Brain microvascular endothelial cell (primary cell): ENCODE measurements around the gene PABPC1L.

Experiments
- DNase-seq: peaks from one replicate; pipeline ENCODE4 v3.0.0-alpha.2; 2020
- H3K27ac ChIP-seq: fragments of 250-450 bp; sonication (Bioruptor Pico); 2 replicates; pipeline ENCODE4 v1.5.1; 2020; ENCODE audit warnings: mild to moderate bottlenecking, moderate library complexity
- H3K27me3 ChIP-seq: fragments of 250-450 bp; sonication (Bioruptor Pico); replicated peaks from 2 replicates; pipeline ENCODE4 v1.5.1; 2020; ENCODE audit warnings: mild to moderate bottlenecking
- H3K36me3 ChIP-seq: fragments of 250-450 bp; sonication (Bioruptor Pico); replicated peaks from 2 replicates; pipeline ENCODE4 v1.5.1; 2020; ENCODE audit warnings: mild to moderate bottlenecking
- H3K4me3 ChIP-seq: 2 replicates; pipeline ENCODE4 v1.5.1; 2011; ENCODE audit warnings: low read depth, mild to moderate bottlenecking, control low read depth, low read length, moderate library complexity
- in situ Hi-C: cut with HindIII; loops from 2 replicates; pipeline ENCODE4 v1.10.0; 2017; ENCODE audit warnings: low sequenced_read_pairs, low pct_ligation_motif_present
- TF ChIP-seq, protein P1 (sequence below): IDR thresholded peaks from 2 replicates; pipeline ENCODE4 v1.5.1; 2011; ENCODE audit warnings: low read depth, mild to moderate bottlenecking, moderate library complexity, low read length, control low read depth, inconsistent platforms; ENCODE audit errors: missing control alignments

Gene PABPC1L

DNA sequence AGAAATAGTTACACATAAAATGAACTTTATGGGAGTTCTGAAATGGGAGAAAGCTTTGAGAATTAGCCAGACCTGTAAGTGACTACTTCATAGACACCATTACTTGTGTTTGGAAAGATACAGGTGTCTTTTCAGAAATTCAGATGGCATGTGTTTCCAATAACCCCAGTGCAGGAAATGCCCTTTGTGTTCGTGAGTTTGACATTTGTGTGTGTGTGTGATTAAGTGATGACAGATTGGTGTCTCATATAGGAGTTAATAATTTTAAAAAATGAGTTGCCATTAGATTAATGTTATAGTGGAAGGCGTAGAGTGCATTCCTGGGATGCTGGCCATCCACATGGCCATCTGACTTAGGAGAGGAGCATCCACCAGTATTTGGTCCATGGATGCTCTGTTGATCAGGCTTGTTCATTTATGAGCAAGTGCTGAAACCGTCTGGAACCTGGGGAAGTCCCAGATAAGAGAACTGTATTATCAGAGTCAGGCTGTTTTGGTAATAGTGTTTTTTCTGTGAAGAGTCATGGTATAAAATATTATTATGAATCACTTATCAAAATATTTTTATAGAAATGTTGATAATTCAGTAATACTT, 59.5 kb downstream of the PABPC1L start:
- no peak overlapping the region for H3K4me3 ChIP-seq
- in situ Hi-C loops: no loop called here
- TF ChIP-seq, protein P1, sequence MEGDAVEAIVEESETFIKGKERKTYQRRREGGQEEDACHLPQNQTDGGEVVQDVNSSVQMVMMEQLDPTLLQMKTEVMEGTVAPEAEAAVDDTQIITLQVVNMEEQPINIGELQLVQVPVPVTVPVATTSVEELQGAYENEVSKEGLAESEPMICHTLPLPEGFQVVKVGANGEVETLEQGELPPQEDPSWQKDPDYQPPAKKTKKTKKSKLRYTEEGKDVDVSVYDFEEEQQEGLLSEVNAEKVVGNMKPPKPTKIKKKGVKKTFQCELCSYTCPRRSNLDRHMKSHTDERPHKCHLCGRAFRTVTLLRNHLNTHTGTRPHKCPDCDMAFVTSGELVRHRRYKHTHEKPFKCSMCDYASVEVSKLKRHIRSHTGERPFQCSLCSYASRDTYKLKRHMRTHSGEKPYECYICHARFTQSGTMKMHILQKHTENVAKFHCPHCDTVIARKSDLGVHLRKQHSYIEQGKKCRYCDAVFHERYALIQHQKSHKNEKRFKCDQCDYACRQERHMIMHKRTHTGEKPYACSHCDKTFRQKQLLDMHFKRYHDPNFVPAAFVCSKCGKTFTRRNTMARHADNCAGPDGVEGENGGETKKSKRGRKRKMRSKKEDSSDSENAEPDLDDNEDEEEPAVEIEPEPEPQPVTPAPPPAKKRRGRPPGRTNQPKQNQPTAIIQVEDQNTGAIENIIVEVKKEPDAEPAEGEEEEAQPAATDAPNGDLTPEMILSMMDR: no peak
- no peaks in the 10 kb centered on the region for H3K27me3 ChIP-seq
- H3K36me3 ChIP-seq: peaks cover 11% of the 10 kb centered on the region
- H3K27ac ChIP-seq: no peak overlapping the region
- peak; percentile 46 for DNase-seq

DNA sequence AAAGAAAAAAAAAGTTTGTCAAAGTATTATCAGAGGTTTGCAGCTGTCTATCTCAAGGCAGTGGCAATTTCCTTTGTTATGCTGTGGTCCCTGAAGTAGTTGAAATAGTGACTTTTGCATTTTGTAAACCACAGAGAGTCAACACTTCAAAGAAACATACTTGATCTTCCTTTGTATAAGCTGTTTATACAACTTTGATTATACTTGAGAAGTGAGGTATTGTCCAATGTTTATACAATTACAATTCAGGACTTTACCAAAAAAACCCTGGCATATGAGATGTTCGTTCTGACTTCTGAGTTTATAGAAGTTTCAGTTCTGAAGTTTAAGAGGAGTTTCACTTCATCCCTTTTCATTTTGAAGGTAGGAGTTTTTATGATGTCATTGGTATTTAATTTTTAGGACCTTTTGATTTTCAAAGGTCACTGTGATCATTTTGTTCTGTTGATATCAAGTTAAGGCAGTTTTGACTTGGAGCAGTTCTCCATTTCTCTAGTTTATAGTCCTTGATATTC, 60.4 kb downstream of the PABPC1L start:
- TF ChIP-seq, protein P1: no peak
- no peak for DNase-seq
- in situ Hi-C loops: no loop called here
- H3K27me3 ChIP-seq: no peaks in the 10 kb centered on the region
- no peak overlapping the region for H3K27ac ChIP-seq
- no peak overlapping the region for H3K4me3 ChIP-seq
- H3K36me3 ChIP-seq: peaks cover 19% of the 10 kb centered on the region

DNA sequence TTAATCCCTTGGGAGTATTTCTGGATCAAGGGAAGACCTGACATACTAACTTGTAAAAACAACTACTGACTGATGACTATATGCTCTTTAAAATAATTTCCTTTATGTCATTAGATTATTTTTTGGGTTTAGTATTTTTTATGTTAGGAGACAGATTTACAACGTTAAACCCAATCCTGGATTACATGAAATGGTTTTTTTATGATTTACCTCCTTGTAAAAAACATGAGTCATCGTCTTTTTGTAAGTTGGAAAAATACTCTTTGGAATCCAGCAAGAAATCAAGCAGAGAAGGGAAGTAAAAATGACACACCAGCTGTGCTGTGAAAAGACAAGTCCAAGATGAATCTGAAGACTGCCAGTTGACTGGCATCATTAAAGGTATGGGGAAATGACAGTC, 63.2 kb downstream of the PABPC1L start:
- H3K27ac ChIP-seq: no peak overlapping the region

DNA sequence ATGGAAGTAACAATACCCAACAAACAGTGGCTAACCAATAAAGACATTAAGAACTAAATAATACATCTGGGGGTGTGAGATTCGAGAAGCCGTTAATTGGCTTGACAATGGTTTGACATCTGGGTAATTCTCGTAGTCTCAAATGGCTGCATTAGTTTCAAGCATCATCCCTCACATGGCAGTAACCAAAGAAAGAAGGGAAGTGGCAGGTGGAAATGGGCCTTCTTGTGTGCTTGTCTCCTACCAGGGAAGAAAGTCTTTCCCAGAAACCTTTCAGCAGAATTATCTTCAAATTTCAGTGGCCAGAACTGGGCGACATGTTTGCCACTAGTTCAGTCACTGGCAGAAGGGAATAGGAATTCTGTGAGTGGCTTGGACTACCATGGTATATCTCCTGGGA, 66.8 kb downstream of the PABPC1L start:
- TF ChIP-seq, protein P1: no peak
- no peak overlapping the region for H3K27ac ChIP-seq
- peaks cover 22% of the 10 kb centered on the region for H3K36me3 ChIP-seq
- no peaks in the 10 kb centered on the region for H3K27me3 ChIP-seq
- in situ Hi-C loops: no loop called here
- no peak for DNase-seq
- no peak overlapping the region for H3K4me3 ChIP-seq

More for the DNA sequence above, 63.2 kb downstream of the PABPC1L start:
- DNase-seq: no peak
- Histone ChIP-seq H3K27me3 (no peaks in the 10 kb centered on the region), H3K36me3 (peaks cover 19% of the 10 kb centered on the region), H3K4me3 (no peak overlapping the region)
- in situ Hi-C loops: no loop called here
- TF ChIP-seq, protein P1: no peak

DNA sequence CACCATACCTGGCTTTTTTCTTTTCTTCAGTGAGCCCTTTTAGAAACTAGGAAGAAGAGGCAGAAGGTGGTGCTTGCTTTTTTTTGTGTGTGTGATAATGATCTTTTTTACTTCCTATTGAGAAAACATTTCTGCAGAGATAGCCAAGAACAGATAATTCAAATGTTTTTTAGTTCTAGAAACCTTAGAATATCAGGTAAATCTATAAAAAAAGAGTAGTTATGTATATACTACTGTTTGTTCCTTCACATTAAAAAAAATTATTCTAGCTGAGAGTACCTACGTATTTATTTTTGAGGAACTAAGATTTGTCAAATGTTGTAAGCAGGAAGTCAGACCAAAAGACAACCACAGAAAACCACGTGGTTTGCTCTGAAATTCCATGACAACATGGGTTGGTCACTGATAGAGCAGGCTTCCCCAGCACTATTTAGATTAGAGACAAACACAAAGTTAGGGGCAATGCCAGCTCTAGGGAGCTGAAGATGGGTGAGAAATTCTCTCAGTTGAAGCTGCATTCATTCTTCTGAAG, 69.3 kb downstream of the PABPC1L start:
- no peak overlapping the region for H3K4me3 ChIP-seq
- H3K27ac ChIP-seq: peak overlapping the region; percentile 39
- TF ChIP-seq, protein P1: no peak
- H3K27me3 ChIP-seq: no peaks in the 10 kb centered on the region
- peak; percentile 63 for DNase-seq
- in situ Hi-C loops: no loop called here
- H3K36me3 ChIP-seq: peaks cover 27% of the 10 kb centered on the region
